GM12873 (cell line): ENCODE results near the gene COL3A1.

Experiments
- TF ChIP-seq, protein P1 (sequence below): IDR thresholded peaks from 2 replicates; pipeline ENCODE4 v1.5.1; 2012; ENCODE audit warnings: low read depth, mild to moderate bottlenecking, moderate library complexity, low read length, control low read depth; ENCODE audit not compliant: insufficient read depth; ENCODE audit errors: missing control alignments

Gene COL3A1

DNA sequence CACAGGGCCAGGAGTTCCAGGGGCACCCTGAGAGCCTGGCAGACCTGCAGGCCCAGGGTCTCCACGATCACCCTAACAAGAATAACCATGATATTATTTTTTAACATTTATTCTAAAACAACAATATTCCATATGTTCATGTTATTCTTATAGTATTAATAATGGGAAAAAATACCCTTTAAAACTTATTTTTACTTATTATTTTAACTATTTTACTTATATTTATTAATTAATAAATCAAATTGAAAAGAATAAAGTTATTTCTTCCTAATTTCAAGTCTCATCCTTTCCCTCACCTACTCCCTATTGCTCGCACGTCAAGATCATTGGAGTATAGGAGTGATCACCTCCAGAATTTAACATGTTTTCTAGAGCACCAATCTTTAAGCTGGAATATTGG is 71.7 kb downstream of the COL3A1 start:
- TF ChIP-seq, protein P1, sequence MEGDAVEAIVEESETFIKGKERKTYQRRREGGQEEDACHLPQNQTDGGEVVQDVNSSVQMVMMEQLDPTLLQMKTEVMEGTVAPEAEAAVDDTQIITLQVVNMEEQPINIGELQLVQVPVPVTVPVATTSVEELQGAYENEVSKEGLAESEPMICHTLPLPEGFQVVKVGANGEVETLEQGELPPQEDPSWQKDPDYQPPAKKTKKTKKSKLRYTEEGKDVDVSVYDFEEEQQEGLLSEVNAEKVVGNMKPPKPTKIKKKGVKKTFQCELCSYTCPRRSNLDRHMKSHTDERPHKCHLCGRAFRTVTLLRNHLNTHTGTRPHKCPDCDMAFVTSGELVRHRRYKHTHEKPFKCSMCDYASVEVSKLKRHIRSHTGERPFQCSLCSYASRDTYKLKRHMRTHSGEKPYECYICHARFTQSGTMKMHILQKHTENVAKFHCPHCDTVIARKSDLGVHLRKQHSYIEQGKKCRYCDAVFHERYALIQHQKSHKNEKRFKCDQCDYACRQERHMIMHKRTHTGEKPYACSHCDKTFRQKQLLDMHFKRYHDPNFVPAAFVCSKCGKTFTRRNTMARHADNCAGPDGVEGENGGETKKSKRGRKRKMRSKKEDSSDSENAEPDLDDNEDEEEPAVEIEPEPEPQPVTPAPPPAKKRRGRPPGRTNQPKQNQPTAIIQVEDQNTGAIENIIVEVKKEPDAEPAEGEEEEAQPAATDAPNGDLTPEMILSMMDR: no peak

DNA sequence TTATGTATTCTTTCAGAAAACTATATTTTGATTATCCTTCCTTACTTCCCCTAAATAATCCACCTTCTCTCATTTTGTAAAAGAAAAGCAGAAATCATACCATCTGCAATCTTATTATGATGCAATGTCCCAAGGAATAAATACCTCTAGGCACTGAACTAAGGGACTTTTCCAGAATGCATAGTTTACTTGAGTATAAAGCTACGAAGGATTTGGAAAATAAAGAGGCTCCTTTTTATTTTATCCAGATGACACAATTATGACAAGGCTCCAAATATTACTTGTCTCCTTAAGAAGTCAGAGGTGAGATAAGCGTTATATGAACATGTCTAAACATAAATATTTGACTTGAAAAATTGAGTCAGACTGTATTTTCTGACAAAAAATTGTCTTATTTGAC is 72.1 kb downstream of the COL3A1 start:
- TF ChIP-seq, protein P1: no peak

DNA sequence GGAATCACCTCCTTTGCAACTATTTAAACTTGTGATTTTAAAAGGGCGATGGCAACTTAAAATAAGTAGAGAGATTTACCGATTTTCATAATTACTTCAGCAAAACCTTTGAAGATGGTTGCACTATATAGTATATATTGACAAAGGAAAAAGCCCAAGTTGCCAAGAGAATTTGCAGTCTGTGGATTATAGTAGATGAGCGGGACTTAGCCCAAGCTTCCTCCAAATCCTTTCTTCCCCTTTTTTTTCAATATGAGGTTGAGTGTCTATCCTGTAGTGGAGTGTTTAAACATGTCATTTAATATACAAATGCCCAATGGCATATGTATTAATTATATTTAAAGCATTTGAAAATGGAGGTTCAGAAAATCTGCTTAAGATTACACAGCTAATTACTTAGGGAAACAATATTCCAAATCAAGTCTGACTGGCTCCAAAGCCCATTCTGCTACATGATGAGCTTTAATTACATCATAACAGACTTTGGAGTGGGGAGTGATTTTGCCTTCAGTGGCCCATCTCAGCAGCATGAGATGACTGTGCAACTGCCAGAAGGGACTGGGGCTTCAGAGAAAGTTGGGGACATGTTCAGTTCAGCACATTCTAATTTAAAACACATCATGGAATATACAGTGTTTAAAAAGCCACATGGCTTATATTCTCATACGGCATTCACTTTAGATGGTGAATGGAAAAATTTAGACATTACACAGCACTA is 73.2 kb downstream of the COL3A1 start:
- TF ChIP-seq, protein P1: no peak

DNA sequence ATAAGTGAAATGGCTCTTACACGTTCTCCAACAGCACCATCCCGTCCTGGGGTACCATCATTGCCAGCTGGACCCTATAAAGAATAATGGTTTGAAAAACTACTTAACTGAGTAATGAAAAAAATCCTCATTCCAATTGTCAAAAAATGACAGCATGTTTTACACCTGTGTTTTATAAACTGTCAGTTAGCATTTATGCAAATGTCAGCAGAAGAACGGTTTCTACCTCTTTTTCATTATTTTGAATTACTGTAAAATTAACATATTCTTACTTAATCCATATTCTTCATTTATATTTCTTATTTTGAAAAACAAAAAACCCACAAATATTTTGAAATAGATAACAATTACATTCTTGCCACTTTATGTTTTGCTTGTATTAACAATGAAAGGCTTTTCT is 74.0 kb downstream of the COL3A1 start:
- TF ChIP-seq, protein P1: no peak

DNA sequence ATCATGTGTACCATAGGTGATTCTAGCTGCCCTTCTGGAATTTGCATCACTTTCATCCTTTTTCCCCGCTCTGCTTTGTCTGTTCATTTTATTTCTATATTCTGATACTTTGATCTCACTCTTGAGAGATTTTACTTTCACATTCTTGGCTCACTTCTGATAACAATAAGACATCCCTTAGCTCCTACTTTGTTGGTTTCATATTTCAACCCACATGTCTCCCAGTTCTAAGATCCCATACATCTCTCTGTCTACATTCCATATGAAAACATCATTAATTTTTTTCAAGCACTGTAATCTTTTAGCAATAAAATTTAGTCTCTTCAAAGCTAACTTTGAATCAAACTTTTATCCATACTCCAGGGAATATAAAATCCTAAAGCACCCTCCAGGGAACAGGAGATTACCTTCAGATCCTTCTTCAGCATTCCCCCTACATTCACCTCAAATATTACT is 75.6 kb downstream of the COL3A1 start:
- TF ChIP-seq, protein P1: no peak

DNA sequence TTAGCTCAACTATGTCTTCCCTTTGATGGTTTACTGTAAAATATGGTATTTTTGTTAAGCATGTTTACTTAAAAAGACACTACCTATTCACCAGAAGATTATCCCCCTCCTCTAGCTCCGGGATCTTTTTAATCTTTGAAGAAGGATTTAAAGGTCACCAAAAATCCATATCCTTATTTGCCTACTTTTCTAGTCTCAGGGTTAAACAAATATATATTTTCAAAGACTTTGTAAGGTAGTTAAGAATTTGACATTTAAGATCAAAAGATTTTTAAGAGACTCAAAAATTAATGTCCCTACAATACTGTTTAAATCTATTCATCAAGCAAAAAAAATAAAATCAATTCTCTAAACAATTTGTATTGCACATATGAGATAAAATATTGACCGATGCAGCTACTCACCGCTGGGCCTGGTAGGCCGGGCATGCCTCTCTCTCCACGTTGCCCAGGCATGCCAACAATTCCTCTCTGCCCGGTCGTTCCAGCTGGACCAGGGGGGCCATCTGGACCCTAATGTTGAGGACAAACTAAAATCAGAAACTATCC is 76.1 kb downstream of the COL3A1 start:
- TF ChIP-seq, protein P1: no peak

DNA sequence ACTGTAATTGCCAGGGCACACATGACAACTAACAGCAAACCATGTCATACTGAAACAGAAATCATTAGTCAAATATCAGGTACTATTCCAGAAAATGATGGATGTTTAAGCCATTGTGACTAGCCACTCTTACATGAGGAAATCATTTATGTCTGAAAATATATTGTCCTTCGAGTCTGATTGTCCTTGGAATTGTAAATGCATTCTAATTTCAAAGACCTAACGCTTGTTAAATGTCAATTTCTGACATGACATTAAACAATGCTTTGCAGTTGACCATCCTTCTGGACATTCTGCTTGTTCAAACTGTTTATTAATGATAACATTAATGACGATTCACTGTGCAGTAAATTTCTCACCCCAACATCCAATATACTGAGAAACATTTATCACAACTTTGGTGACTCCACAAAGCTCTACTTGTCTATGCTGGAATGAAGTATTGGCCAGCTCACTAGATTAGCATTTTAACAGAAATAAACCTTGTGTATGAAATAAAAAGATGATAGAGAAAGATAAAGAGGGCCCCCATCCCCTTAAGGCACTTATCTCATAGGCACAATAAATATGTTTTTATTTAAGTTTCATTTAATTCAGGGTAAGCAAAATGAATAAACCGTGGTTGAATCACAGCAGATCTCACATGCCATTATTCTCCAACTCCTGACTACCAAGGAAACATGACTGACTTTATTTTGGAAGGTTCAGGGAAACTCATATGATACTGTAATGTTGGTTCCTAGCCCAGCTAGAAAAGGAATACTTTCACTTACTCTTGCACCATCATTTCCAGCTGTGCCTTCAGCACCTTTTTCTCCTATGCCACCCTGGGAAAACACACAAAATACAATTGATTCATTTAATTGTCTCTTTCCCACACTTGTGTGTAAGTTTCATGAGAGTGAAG is 82.3 kb downstream of the COL3A1 start:
- TF ChIP-seq, protein P1: no peak
